HepG2 (cell line): Measurements from ENCODE around the gene IL1B. TPM values are rescaled to one million over a fixed set of nuclear protein-coding genes. Genes with fewer than 3 reads are reported as not detected.

Source experiments
- ARNT ChIP-seq: fragments of 450-650 bp; IDR thresholded peaks from 2 replicates; pipeline ENCODE4 v1.6.1; 2017
- CCDC6 ChIP-seq: sonication (generic); formaldehyde crosslinking; IDR thresholded peaks from 2 replicates; pipeline ENCODE4 v1.8.1; 2022; ENCODE audit warnings: mild to moderate bottlenecking, missing genetic modification reagents, moderate library complexity
- IKZF1 ChIP-seq: fragments of 450-650 bp; IDR thresholded peaks from 2 replicates; pipeline ENCODE4 v1.7.1; 2016
- NFATC3 ChIP-seq: sonication (generic); formaldehyde crosslinking; IDR thresholded peaks from 2 replicates; pipeline ENCODE4 v1.5.1; 2020; ENCODE audit warnings: mild to moderate bottlenecking, missing genetic modification reagents
- NFYB ChIP-seq: sonication (generic); formaldehyde crosslinking; IDR thresholded peaks from 2 replicates; pipeline ENCODE4 v1.4.0; 2020; ENCODE audit warnings: missing genetic modification reagents
- NFYC ChIP-seq: IDR thresholded peaks from 2 replicates; pipeline ENCODE4 v1.6.1; 2016; ENCODE audit warnings: missing genetic modification reagents, missing compliant biosample characterization
- NR2C2 ChIP-seq: sonication (generic); formaldehyde crosslinking; IDR thresholded peaks from 2 replicates; pipeline ENCODE4 v1.4.0; 2020; ENCODE audit warnings: missing genetic modification reagents, mild to moderate bottlenecking, moderate library complexity, borderline replicate concordance
- PCBP2 ChIP-seq: fragments of 200-400 bp; formaldehyde crosslinking; optimal IDR thresholded peaks from 2 replicates; pipeline ENCODE3; 2018; ENCODE audit warnings: low read length, low read depth; ENCODE audit not compliant: poor library complexity, severe bottlenecking
- POLR2AphosphoS5 ChIP-seq: IDR thresholded peaks from 2 replicates; pipeline ENCODE4 v1.6.1; 2012; ENCODE audit warnings: low read depth, low read length
- ZBTB42 ChIP-seq: sonication (generic); formaldehyde crosslinking; IDR thresholded peaks from 2 replicates; pipeline ENCODE4 v1.5.0; 2020; ENCODE audit warnings: mild to moderate bottlenecking, missing genetic modification reagents
- ZEB1 ChIP-seq: IDR thresholded peaks from 2 replicates; pipeline ENCODE4 v1.6.1; 2012; ENCODE audit warnings: mild to moderate bottlenecking, low read depth, inconsistent platforms; ENCODE audit not compliant: insufficient replicate concordance
- ZFP82 ChIP-seq: sonication (generic); formaldehyde crosslinking; IDR thresholded peaks from 2 replicates; pipeline ENCODE4 v1.5.1; 2020; ENCODE audit warnings: mild to moderate bottlenecking, missing genetic modification reagents, borderline replicate concordance
- ZGPAT ChIP-seq: IDR thresholded peaks from 2 replicates; pipeline ENCODE4 v1.6.1; 2016; ENCODE audit warnings: mild to moderate bottlenecking
- ZNF441 ChIP-seq: sonication (generic); formaldehyde crosslinking; IDR thresholded peaks from 2 replicates; pipeline ENCODE4 v1.7.0; 2021; ENCODE audit warnings: missing genetic modification reagents, borderline replicate concordance
- ZNF639 ChIP-seq: conservative IDR thresholded peaks from 2 replicates; pipeline ENCODE4 v1.6.1; 2018; ENCODE audit warnings: missing genetic modification reagents
- polyA plus RNA-seq, 8 experiments: library from polyadenylated mRNA; depleted of rRNA in 3 of 8; stranded (reverse) in 7 of 8; unstranded in 1 of 8; fragments of >200 nt; fragmentation: Illumina TruSeq in 4 of 8; extraction: Trizol in 4 of 8; gene quantifications; 2 replicates each; pipeline versions ENCODE4 v1.2.1 to v1.2.3, GENCODE V29; 2011 to 2016; ENCODE audit warnings: low read depth in 4 of 8, missing spikeins in 1 of 8, mixed read lengths in 1 of 8; ENCODE audit not compliant: insufficient read depth in 1 of 8
- total RNA-seq, 5 experiments: library from RNA; depleted of rRNA; stranded (reverse); fragments of >200 nt; fragmentation: Illumina TruSeq; extraction: Trizol; gene quantifications; 2 replicates each; pipeline ENCODE4 v1.2.3, GENCODE V29; 2016; ENCODE audit warnings: low read depth in 1 of 5
- TF ChIP-seq, protein P1 (sequence below): sonication (generic); formaldehyde crosslinking; IDR thresholded peaks from 2 replicates; pipeline ENCODE4 v1.4.0; 2020; ENCODE audit warnings: low read depth, mild to moderate bottlenecking, missing genetic modification reagents
- TF ChIP-seq, protein P2 (sequence below): sonication (generic); formaldehyde crosslinking; IDR thresholded peaks from 2 replicates; pipeline ENCODE4 v1.5.0; 2020; ENCODE audit warnings: mild to moderate bottlenecking, missing genetic modification reagents
- TF ChIP-seq, protein P3 (sequence below): sonication (generic); formaldehyde crosslinking; IDR thresholded peaks from 2 replicates; pipeline ENCODE4 v1.8.0; 2022; ENCODE audit warnings: mild to moderate bottlenecking, missing genetic modification reagents, borderline replicate concordance
- TF ChIP-seq, protein P4 (sequence below): IDR thresholded peaks from 2 replicates; pipeline ENCODE4 v1.4.0; 2020; ENCODE audit warnings: mild to moderate bottlenecking, missing genetic modification reagents

IL1B gene
- total and polyA plus RNA-seq, 2 of the 13 experiments (the other 11 are each of a cell fraction or from before 2014, with no cell fraction given) = 0.18 TPM; not detected in 1

GRCh38 chr2:112818094-112818902 is 18.3 kb downstream of the IL1B start (continued):
- TF ChIP-seq, protein P1, sequence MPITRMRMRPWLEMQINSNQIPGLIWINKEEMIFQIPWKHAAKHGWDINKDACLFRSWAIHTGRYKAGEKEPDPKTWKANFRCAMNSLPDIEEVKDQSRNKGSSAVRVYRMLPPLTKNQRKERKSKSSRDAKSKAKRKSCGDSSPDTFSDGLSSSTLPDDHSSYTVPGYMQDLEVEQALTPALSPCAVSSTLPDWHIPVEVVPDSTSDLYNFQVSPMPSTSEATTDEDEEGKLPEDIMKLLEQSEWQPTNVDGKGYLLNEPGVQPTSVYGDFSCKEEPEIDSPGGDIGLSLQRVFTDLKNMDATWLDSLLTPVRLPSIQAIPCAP (CRISPR knock-in tag) = no peak
- TF ChIP-seq ARNT (no peak), CCDC6 (CRISPR knock-in tag) (peak; percentile 96), ZNF441 (peak; percentile 63; the same call in 1 of the 2 replicates), POLR2AphosphoS5 (peak; percentile 22; the same call in 1 of the 2 replicates), NFYB (CRISPR knock-in tag) (0 out of 2 replicates have a peak, but pooled peaks have one; percentile 14), NFATC3 (CRISPR knock-in tag) (peak; percentile 56; the same call in 1 of the 2 replicates), IKZF1 (no peak), ZNF639 (CRISPR knock-in tag) (peak; percentile 72), PCBP2 (no peak), ZEB1 (no peak), ZBTB42 (peak; percentile 49; the same call in 1 of the 2 replicates), NR2C2 (peak; percentile 70), ZFP82 (CRISPR knock-in tag) (no peak), NFYC (CRISPR knock-in tag) (peak; percentile 43; the same call in 1 of the 2 replicates), ZGPAT (CRISPR knock-in tag) (peak; percentile 100)
- TF ChIP-seq, protein P2, sequence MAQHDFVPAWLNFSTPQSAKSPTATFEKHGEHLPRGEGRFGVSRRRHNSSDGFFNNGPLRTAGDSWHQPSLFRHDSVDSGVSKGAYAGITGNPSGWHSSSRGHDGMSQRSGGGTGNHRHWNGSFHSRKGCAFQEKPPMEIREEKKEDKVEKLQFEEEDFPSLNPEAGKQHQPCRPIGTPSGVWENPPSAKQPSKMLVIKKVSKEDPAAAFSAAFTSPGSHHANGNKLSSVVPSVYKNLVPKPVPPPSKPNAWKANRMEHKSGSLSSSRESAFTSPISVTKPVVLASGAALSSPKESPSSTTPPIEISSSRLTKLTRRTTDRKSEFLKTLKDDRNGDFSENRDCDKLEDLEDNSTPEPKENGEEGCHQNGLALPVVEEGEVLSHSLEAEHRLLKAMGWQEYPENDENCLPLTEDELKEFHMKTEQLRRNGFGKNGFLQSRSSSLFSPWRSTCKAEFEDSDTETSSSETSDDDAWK (CRISPR knock-in tag) = no peak
- TF ChIP-seq, protein P3, sequence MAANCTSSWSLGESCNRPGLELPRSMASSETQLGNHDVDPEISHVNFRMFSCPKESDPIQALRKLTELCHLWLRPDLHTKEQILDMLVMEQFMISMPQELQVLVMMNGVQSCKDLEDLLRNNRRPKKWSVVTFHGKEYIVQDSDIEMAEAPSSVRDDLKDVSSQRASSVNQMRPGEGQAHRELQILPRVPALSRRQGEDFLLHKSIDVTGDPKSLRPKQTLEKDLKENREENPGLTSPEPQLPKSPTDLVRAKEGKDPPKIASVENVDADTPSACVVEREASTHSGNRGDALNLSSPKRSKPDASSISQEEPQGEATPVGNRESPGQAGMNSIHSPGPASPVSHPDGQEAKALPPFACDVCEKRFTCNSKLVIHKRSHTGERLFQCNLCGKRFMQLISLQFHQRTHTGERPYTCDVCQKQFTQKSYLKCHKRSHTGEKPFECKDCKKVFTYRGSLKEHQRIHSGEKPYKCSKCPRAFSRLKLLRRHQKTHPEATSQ (CRISPR knock-in tag) = peak; percentile 55; the same call in 1 of the 2 replicates
- TF ChIP-seq, protein P4, sequence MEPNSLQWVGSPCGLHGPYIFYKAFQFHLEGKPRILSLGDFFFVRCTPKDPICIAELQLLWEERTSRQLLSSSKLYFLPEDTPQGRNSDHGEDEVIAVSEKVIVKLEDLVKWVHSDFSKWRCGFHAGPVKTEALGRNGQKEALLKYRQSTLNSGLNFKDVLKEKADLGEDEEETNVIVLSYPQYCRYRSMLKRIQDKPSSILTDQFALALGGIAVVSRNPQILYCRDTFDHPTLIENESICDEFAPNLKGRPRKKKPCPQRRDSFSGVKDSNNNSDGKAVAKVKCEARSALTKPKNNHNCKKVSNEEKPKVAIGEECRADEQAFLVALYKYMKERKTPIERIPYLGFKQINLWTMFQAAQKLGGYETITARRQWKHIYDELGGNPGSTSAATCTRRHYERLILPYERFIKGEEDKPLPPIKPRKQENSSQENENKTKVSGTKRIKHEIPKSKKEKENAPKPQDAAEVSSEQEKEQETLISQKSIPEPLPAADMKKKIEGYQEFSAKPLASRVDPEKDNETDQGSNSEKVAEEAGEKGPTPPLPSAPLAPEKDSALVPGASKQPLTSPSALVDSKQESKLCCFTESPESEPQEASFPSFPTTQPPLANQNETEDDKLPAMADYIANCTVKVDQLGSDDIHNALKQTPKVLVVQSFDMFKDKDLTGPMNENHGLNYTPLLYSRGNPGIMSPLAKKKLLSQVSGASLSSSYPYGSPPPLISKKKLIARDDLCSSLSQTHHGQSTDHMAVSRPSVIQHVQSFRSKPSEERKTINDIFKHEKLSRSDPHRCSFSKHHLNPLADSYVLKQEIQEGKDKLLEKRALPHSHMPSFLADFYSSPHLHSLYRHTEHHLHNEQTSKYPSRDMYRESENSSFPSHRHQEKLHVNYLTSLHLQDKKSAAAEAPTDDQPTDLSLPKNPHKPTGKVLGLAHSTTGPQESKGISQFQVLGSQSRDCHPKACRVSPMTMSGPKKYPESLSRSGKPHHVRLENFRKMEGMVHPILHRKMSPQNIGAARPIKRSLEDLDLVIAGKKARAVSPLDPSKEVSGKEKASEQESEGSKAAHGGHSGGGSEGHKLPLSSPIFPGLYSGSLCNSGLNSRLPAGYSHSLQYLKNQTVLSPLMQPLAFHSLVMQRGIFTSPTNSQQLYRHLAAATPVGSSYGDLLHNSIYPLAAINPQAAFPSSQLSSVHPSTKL (CRISPR knock-in tag) = peak; percentile 100
